ENCODE results near the gene ZNF280B.

DNA sequence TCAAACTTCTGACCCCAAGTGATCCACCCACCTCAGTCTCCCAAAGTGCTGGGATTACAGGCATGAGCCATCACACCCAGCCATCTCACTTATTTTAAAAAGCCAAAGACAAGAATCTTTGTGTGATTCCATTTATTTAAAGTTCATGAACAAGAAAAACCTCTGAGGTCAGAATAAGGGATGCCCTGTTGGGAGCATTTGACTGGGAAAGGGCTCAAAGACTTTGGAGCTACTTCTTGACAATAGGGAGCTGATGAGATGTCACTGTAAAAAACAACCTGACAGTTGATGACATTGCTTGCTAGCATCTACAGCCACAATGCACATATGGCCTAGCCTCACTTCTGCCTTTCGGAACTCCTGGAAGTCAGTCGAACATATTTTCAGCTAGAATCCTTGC, 5.1 kb upstream of the ZNF280B start:
- TF ChIP-seq, protein P1, sequence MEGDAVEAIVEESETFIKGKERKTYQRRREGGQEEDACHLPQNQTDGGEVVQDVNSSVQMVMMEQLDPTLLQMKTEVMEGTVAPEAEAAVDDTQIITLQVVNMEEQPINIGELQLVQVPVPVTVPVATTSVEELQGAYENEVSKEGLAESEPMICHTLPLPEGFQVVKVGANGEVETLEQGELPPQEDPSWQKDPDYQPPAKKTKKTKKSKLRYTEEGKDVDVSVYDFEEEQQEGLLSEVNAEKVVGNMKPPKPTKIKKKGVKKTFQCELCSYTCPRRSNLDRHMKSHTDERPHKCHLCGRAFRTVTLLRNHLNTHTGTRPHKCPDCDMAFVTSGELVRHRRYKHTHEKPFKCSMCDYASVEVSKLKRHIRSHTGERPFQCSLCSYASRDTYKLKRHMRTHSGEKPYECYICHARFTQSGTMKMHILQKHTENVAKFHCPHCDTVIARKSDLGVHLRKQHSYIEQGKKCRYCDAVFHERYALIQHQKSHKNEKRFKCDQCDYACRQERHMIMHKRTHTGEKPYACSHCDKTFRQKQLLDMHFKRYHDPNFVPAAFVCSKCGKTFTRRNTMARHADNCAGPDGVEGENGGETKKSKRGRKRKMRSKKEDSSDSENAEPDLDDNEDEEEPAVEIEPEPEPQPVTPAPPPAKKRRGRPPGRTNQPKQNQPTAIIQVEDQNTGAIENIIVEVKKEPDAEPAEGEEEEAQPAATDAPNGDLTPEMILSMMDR (IDR thresholded peaks at IDR 0.05) = no peak
- TF ChIP-seq, protein P2, sequence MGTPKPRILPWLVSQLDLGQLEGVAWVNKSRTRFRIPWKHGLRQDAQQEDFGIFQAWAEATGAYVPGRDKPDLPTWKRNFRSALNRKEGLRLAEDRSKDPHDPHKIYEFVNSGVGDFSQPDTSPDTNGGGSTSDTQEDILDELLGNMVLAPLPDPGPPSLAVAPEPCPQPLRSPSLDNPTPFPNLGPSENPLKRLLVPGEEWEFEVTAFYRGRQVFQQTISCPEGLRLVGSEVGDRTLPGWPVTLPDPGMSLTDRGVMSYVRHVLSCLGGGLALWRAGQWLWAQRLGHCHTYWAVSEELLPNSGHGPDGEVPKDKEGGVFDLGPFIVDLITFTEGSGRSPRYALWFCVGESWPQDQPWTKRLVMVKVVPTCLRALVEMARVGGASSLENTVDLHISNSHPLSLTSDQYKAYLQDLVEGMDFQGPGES (IDR thresholded peaks at IDR 0.05; ENCODE audit: low read depth, low read length) = no peak
- TF ChIP-seq NFIC (IDR thresholded peaks at IDR 0.05; ENCODE audit: borderline replicate concordance) = no peak
- no peak for TF ChIP-seq POLR2AphosphoS5 (IDR thresholded peaks at IDR 0.05; ENCODE audit: low read depth, low read length)
- TF ChIP-seq, protein P3, sequence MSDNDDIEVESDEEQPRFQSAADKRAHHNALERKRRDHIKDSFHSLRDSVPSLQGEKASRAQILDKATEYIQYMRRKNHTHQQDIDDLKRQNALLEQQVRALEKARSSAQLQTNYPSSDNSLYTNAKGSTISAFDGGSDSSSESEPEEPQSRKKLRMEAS (IDR thresholded peaks at IDR 0.05; ENCODE audit: low read depth) = no peak
- TF ChIP-seq EZH2phosphoT487 (IDR thresholded peaks at IDR 0.05; ENCODE audit: borderline replicate concordance, low read depth) = no peak
- no peak for TF ChIP-seq JUND (IDR thresholded peaks at IDR 0.05)
- TF ChIP-seq EP300 (IDR thresholded peaks at IDR 0.05; ENCODE audit: borderline replicate concordance in 1 of 2, low read depth in 1 of 2, low read length in 1 of 2) = no peak
- TF ChIP-seq SMC3 (IDR thresholded peaks at IDR 0.05; ENCODE audit: low read depth, low read length) = no peak
- TF ChIP-seq, protein P4, sequence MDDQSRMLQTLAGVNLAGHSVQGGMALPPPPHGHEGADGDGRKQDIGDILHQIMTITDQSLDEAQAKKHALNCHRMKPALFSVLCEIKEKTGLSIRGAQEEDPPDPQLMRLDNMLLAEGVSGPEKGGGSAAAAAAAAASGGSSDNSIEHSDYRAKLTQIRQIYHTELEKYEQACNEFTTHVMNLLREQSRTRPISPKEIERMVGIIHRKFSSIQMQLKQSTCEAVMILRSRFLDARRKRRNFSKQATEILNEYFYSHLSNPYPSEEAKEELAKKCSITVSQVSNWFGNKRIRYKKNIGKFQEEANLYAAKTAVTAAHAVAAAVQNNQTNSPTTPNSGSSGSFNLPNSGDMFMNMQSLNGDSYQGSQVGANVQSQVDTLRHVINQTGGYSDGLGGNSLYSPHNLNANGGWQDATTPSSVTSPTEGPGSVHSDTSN (IDR thresholded peaks at IDR 0.05) = no peak
- TF ChIP-seq YY1 (IDR thresholded peaks at IDR 0.05; ENCODE audit: low read depth) = no peak
- TF ChIP-seq RCOR1 (IDR thresholded peaks at IDR 0.05; ENCODE audit: low read length) = no peak

All from SK-N-SH (cell line).